ENCODE results near the gene LCE1B. TPM values are rescaled to one million over a fixed set of nuclear protein-coding genes. Genes with fewer than 3 reads are reported as not detected.

The LCE1B gene
- total RNA-seq, 1 donor from 2014 or later, result not detected

DNA sequence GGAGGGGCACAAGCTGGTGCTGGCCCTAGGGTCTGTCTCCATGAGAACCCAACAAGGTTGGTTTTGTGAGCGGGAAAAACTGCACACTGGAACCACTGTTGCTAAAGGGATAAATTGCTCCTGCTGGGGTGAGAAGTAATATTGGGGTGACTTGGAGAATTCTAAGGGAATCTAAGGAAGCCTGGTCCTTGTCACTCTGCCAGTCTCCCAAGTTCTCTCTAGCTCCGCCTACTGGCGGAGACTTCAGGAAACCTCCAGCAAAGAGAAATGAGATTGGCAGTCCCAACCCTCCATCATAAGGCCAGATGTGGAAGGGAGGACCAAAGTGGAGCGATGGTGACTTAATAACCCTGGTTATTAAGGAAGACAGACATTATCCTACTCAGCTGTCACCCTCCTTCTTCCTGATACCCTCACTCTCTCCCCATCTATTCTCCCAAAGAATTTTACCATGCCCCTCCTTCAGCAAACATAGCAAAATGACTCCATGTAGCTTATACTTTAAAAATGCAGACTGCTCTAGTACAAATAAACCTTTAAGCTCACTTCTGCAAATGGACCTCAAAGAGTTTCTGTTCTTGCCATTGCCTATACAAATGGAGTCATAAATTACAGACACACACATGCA, 34.1 kb upstream of the LCE1B start:
- DNase-seq (ENCODE audit: low spot score, unreplicated experiment), result no peak
- Mint-ChIP-seq H3K27ac (no peak overlapping the region), H3K27me3 (no peaks in the 10 kb centered on the region), H3K4me1 (ENCODE audit: low read depth) (no peaks in the 10 kb centered on the region), H3K36me3 (ENCODE audit: insufficient read depth) (no peaks in the 10 kb centered on the region), H3K4me3 (ENCODE audit: low read depth) (no peak overlapping the region), H3K9me3 (ENCODE audit: low read depth) (peaks cover 60% of the 10 kb centered on the region)
- TF ChIP-seq, protein P1, sequence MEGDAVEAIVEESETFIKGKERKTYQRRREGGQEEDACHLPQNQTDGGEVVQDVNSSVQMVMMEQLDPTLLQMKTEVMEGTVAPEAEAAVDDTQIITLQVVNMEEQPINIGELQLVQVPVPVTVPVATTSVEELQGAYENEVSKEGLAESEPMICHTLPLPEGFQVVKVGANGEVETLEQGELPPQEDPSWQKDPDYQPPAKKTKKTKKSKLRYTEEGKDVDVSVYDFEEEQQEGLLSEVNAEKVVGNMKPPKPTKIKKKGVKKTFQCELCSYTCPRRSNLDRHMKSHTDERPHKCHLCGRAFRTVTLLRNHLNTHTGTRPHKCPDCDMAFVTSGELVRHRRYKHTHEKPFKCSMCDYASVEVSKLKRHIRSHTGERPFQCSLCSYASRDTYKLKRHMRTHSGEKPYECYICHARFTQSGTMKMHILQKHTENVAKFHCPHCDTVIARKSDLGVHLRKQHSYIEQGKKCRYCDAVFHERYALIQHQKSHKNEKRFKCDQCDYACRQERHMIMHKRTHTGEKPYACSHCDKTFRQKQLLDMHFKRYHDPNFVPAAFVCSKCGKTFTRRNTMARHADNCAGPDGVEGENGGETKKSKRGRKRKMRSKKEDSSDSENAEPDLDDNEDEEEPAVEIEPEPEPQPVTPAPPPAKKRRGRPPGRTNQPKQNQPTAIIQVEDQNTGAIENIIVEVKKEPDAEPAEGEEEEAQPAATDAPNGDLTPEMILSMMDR (IDR thresholded peaks at IDR 0.05; ENCODE audit: unreplicated experiment), result no peak

DNA sequence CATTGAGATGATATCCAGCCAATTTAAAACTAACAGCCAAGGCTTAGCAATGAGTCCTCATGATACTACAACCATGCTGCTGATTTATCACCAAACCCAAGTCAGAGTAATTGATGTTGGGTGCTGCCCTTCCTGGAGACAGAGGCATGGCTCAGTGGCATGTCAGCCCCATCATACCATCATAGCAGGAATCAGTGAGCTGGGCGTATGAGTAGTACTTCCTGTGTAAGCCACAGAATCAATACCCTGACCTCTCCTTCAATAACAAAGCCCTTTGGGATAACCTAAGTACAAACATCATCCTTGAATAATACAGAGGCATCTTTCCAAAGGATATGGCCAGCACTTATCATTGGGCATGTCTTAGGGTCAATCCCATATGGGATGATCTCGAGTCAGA, 28.7 kb upstream of the LCE1B start:
- no peak overlapping the region for H3K27ac Mint-ChIP-seq
- H3K4me1 Mint-ChIP-seq (ENCODE audit: low read depth), result no peaks in the 10 kb centered on the region
- H3K4me3 Mint-ChIP-seq (ENCODE audit: low read depth), result no peak overlapping the region

DNA sequence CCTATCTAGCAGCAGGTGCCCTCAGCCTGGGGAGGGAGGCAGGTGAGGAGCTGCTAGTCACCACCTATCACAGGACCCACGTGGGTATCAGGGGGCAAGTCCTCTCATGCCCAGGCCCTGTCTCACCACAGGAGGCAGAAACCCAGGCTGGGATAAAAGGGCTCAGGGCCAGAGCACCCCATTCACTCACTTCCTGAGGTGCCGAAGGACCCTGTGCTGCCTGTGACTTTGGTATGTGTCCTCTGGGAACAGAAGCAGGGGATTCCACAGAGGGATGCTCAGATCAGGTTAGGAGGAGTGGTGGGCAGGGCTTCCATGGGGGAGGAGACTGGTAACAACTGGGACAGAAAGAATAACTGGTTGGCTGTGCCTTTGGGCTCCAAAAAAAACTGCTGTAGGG, 25.7 kb upstream of the LCE1B start, which contains the start of gene LCE1E:
LCE1E (plus strand) TSS at position 181 of the 400 bp plus-strand sequence. CDS start 1,043 bp downstream, outside the sequence.
- Mint-ChIP-seq H3K27ac (no peak within 1 kb of the TSS), H3K4me3 (ENCODE audit: low read depth) (no peak within 1 kb of the TSS), H3K36me3 (ENCODE audit: insufficient read depth) (peaks cover 2% of the 10 kb centered on the region), H3K4me1 (ENCODE audit: low read depth) (no peaks in the 10 kb centered on the region), H3K27me3 (no peaks in the 10 kb centered on the region), H3K9me3 (ENCODE audit: low read depth) (peaks cover 59% of the 10 kb centered on the region)
- TF ChIP-seq, protein P1 (IDR thresholded peaks at IDR 0.05; ENCODE audit: unreplicated experiment), result no peak
- no peak for DNase-seq (ENCODE audit: low spot score, unreplicated experiment)

More for the DNA sequence above, 28.7 kb upstream of the LCE1B start:
- Mint-ChIP-seq H3K36me3 (ENCODE audit: insufficient read depth) (peaks cover 1% of the 10 kb centered on the region), H3K9me3 (ENCODE audit: low read depth) (peaks cover 58% of the 10 kb centered on the region), H3K27me3 (no peaks in the 10 kb centered on the region)
- TF ChIP-seq, protein P1 (IDR thresholded peaks at IDR 0.05; ENCODE audit: unreplicated experiment), result no peak
- no peak for DNase-seq (ENCODE audit: low spot score, unreplicated experiment)

DNA sequence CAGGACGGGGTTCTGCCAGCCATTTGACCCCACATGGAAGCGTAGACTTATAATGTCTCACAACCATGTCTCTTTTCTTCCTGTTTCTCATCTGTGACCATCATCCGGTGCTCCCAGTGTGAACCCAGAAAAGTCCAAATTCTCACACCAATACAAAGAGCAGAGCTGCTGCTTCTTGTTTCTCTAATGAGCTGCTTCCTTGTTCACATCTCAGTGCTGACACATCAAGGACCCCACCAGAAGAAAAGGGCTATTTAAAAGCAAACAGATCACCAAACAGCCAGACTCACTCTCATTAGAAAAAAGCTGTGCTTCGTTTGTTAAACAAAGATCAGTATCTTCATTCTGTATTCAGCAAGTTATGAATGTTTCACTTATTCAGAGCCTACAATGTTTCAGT, 16.1 kb upstream of the LCE1B start:
- Mint-ChIP-seq H3K27ac (no peak overlapping the region), H3K4me1 (ENCODE audit: low read depth) (no peaks in the 10 kb centered on the region), H3K9me3 (ENCODE audit: low read depth) (peaks cover 59% of the 10 kb centered on the region), H3K4me3 (ENCODE audit: low read depth) (no peak overlapping the region), H3K36me3 (ENCODE audit: insufficient read depth) (peaks cover 3% of the 10 kb centered on the region), H3K27me3 (no peaks in the 10 kb centered on the region)
- DNase-seq (ENCODE audit: low spot score, unreplicated experiment), result no peak
- TF ChIP-seq, protein P1 (IDR thresholded peaks at IDR 0.05; ENCODE audit: unreplicated experiment), result no peak

DNA sequence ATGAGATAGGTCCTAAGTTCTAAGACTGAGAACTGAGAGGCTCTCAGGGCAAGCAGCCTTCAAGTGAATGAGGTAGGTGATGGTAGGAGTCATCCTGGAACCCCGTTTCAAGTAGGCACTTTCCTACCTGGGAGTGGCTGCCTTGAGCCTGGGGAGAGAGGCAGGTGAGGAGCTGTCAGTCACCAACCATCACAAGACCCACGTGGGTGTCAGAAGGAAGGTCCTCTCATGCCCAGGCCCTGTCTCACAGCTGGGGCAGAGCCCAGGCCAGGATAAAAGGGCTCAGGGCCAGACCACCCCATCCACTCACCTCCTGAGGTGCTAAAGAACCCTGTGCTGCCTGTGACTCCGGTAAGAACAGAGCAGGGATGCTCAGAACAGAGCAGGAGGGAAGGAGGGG, 15.3 kb upstream of the LCE1B start, which contains the start of gene LCE1D:
LCE1D (plus strand) TSS at position 301 of the 400 bp plus-strand sequence. CDS start 1,074 bp downstream, outside the sequence.
- H3K4me3 Mint-ChIP-seq (ENCODE audit: low read depth), result no peak within 1 kb of the TSS
- H3K4me1 Mint-ChIP-seq (ENCODE audit: low read depth), result no peaks in the 10 kb centered on the region
- TF ChIP-seq, protein P1 (IDR thresholded peaks at IDR 0.05; ENCODE audit: unreplicated experiment), result no peak
- H3K36me3 Mint-ChIP-seq (ENCODE audit: insufficient read depth), result peaks cover 3% of the 10 kb centered on the region
- no peak within 1 kb of the TSS for H3K27ac Mint-ChIP-seq
- H3K27me3 Mint-ChIP-seq, result no peaks in the 10 kb centered on the region
- H3K9me3 Mint-ChIP-seq (ENCODE audit: low read depth), result peaks cover 59% of the 10 kb centered on the region
- no peak for DNase-seq (ENCODE audit: low spot score, unreplicated experiment)

All from progenitor cell of endocrine pancreas (in vitro differentiated cells).